WTC11 (cell line): Measurements from ENCODE around the gene MROH9.

Experiments
- ETV6 ChIP-seq: sonication (generic); formaldehyde crosslinking; IDR thresholded peaks from 2 replicates; pipeline ENCODE4 v1.8.1; 2022; ENCODE audit warnings: mild to moderate bottlenecking, missing genetic modification reagents
- IRF2 ChIP-seq: sonication (generic); formaldehyde crosslinking; IDR thresholded peaks from 2 replicates; pipeline ENCODE4 v1.8.0; 2022; ENCODE audit warnings: low read depth, missing genetic modification reagents, borderline replicate concordance
- NR2C2 ChIP-seq: sonication (generic); formaldehyde crosslinking; IDR thresholded peaks from 2 replicates; pipeline ENCODE4 v1.8.0; 2022; ENCODE audit warnings: mild to moderate bottlenecking, missing genetic modification reagents
- SMAD3 ChIP-seq: sonication (generic); formaldehyde crosslinking; IDR thresholded peaks from 2 replicates; pipeline ENCODE4 v1.8.0; 2022; ENCODE audit warnings: missing genetic modification reagents, mild to moderate bottlenecking, borderline replicate concordance
- TF ChIP-seq, protein P1 (sequence below): sonication (generic); formaldehyde crosslinking; IDR thresholded peaks from 2 replicates; pipeline ENCODE4 v1.8.0; 2022; ENCODE audit warnings: mild to moderate bottlenecking, missing genetic modification reagents
- TF ChIP-seq, protein P2 (sequence below): sonication (generic); formaldehyde crosslinking; IDR thresholded peaks from 2 replicates; pipeline ENCODE4 v1.8.0; 2023; ENCODE audit warnings: missing genetic modification reagents
- TF ChIP-seq, protein P3 (sequence below): fragments of 200-600 bp; IDR thresholded peaks from 2 replicates; pipeline ENCODE4 v1.8.0; 2022; ENCODE audit warnings: antibody characterized with exemption

DNA sequence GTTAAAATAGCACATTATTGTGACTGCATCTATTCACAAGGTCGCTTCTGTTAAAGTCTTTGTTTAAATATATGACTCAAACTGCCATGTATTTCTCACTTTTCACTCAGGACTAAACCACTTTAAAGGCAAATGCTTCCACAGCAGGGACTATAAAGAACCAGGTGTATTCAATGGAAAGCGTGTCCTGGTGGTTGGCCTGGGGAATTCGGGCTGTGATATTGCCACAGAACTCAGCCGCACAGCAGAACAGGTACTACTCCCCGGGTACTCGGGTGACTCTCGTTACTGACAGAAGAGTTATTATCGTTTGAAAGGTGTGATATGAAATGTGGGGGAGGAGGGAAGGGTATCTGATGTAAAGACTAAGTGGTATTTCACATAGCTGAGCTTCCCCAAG, 172.6 kb downstream of the MROH9 start:
- no peak for TF ChIP-seq IRF2 (CRISPR knock-in tag)
- TF ChIP-seq, protein P1, sequence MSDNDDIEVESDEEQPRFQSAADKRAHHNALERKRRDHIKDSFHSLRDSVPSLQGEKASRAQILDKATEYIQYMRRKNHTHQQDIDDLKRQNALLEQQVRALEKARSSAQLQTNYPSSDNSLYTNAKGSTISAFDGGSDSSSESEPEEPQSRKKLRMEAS (CRISPR knock-in tag) = no peak
- no peak for TF ChIP-seq SMAD3 (CRISPR knock-in tag)
- TF ChIP-seq, protein P2, sequence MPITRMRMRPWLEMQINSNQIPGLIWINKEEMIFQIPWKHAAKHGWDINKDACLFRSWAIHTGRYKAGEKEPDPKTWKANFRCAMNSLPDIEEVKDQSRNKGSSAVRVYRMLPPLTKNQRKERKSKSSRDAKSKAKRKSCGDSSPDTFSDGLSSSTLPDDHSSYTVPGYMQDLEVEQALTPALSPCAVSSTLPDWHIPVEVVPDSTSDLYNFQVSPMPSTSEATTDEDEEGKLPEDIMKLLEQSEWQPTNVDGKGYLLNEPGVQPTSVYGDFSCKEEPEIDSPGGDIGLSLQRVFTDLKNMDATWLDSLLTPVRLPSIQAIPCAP (CRISPR knock-in tag) = no peak
- TF ChIP-seq, protein P3, sequence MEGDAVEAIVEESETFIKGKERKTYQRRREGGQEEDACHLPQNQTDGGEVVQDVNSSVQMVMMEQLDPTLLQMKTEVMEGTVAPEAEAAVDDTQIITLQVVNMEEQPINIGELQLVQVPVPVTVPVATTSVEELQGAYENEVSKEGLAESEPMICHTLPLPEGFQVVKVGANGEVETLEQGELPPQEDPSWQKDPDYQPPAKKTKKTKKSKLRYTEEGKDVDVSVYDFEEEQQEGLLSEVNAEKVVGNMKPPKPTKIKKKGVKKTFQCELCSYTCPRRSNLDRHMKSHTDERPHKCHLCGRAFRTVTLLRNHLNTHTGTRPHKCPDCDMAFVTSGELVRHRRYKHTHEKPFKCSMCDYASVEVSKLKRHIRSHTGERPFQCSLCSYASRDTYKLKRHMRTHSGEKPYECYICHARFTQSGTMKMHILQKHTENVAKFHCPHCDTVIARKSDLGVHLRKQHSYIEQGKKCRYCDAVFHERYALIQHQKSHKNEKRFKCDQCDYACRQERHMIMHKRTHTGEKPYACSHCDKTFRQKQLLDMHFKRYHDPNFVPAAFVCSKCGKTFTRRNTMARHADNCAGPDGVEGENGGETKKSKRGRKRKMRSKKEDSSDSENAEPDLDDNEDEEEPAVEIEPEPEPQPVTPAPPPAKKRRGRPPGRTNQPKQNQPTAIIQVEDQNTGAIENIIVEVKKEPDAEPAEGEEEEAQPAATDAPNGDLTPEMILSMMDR = no peak
- TF ChIP-seq ETV6 (CRISPR knock-in tag) = no peak
- no peak for TF ChIP-seq NR2C2
